GM21717 (cell line): ENCODE data around the gene OSTM1.

Experiments used
- ATAC-seq: cut with Tn5 transposase; IDR thresholded peaks from one replicate; pipeline ENCODE4 v1.9.1; 2021; ENCODE audit warnings: mild to moderate bottlenecking, moderate library complexity; ENCODE audit not compliant: unreplicated experiment

Gene OSTM1

GRCh38 chr6:108074359-108075144 is at the start of gene OSTM1:
Gene OSTM1 (minus strand): TSS chr6:108074741. CDS start chr6:108074651, 90 bp downstream.
- peak; percentile 94 for ATAC-seq

- no peak for ATAC-seq
Measured at GRCh38 chr6:108123946-108124345, 49.4 kb upstream of the OSTM1 start.

GRCh38 chr6:108123481-108123929 is 49.0 kb upstream of the OSTM1 start:
- no peak for ATAC-seq

- ATAC-seq, result no peak
Measured at GRCh38 chr6:108121612-108122011, 47.1 kb upstream of the OSTM1 start.

- ATAC-seq, result no peak
Measured at GRCh38 chr6:108120311-108120710, 45.8 kb upstream of the OSTM1 start.

- ATAC-seq, result no peak
Measured at GRCh38 chr6:108119769-108120141, 45.2 kb upstream of the OSTM1 start.

- ATAC-seq, result no peak
Measured at GRCh38 chr6:108118810-108119768, 44.5 kb upstream of the OSTM1 start.

- no peak for ATAC-seq
Measured at GRCh38 chr6:108118359-108118724, 43.8 kb upstream of the OSTM1 start.

GRCh38 chr6:108117427-108118358 is 43.2 kb upstream of the OSTM1 start:
- ATAC-seq, result no peak

GRCh38 chr6:108116546-108117426 is 42.2 kb upstream of the OSTM1 start:
- ATAC-seq, result no peak

GRCh38 chr6:108115598-108116058 is 41.1 kb upstream of the OSTM1 start:
- no peak for ATAC-seq

- no peak for ATAC-seq
Measured at GRCh38 chr6:108114841-108115597, 40.5 kb upstream of the OSTM1 start.

- no peak for ATAC-seq
Measured at GRCh38 chr6:108113557-108114519, 39.3 kb upstream of the OSTM1 start.

GRCh38 chr6:108108374-108108773 is 33.8 kb upstream of the OSTM1 start:
- ATAC-seq, result no peak

GRCh38 chr6:108107102-108107501 is 32.6 kb upstream of the OSTM1 start:
- no peak for ATAC-seq

- no peak for ATAC-seq
Measured at GRCh38 chr6:108106694-108107093, 32.2 kb upstream of the OSTM1 start.

GRCh38 chr6:108106261-108106660 is 31.7 kb upstream of the OSTM1 start:
- no peak for ATAC-seq

GRCh38 chr6:108105571-108105970 is 31.0 kb upstream of the OSTM1 start:
- no peak for ATAC-seq
